GM12878 (cell line): ENCODE results near the gene PTPRN2. TPM values are rescaled to one million over a fixed set of nuclear protein-coding genes. Genes with fewer than 3 reads are reported as not detected.
"Not testable (repeated sequence)": the region's sequence is repeated elsewhere in the genome, so short reads cannot be mapped to it uniquely, and the experiment has no call there.

Source experiments
- ATAC-seq: fragments of 200-7000 bp; cut with Tn5 transposase; 3 replicates; pipeline ENCODE4 v1.9.1; 2020; ENCODE audit warnings: mild to moderate bottlenecking, moderate library complexity
- BruUV-seq: library from RNA; stranded (reverse); fragments of 400-500 nt; replicated peaks from 2 replicates; lab custom pipeline; 2021; lab: Mats Ljungman, UMichigan
- CTCF ChIA-PET: fragments of 300-600 bp; sonication (Branson Sonifier 250); formaldehyde crosslinking; extraction: SDS; loops from one replicate; lab custom pipeline; 2021; ENCODE audit warnings: inconsistent platforms; lab: Yijun Ruan, JAX
- POLR2A ChIA-PET: fragments of 350-600 bp; formaldehyde crosslinking; extraction: SDS; loops from one replicate; lab custom pipeline; 2021; ENCODE audit warnings: inconsistent platforms; lab: Charles Lee
- RAD21 ChIA-PET: fragments of 300-600 bp; sonication (Branson Sonifier 250); formaldehyde crosslinking; loops from one replicate; lab custom pipeline; 2023; ENCODE audit warnings: antibody characterized with exemption; ENCODE audit not compliant: unreplicated experiment; lab: Charles Lee
- SMC1A ChIA-PET: fragments of 300-600 bp; sonication (Branson Sonifier 250); formaldehyde crosslinking; loops from one replicate; lab custom pipeline; 2023; ENCODE audit not compliant: unreplicated experiment, uncharacterized antibody; lab: Charles Lee
- DNase-seq: peaks from one replicate; pipeline ENCODE4 v3.0.0-alpha.2; 2011; ENCODE audit warnings: low read depth, low spot score
- FAIRE-seq: peaks from 3 replicates; lab custom pipeline; 2011; peaks lifted over from hg19 to GRCh38; lab: Jason Lieb, UNC
- H2AFZ ChIP-seq: 2 replicates; pipeline ENCODE4 v1.6.0; 2011; ENCODE audit warnings: low read depth, low read length, control low read depth; ENCODE audit not compliant: control insufficient read depth
- H3K27ac ChIP-seq: 2 replicates; pipeline ENCODE4 v1.5.1; 2011; ENCODE audit warnings: control low read depth; ENCODE audit not compliant: control insufficient read depth, insufficient read depth
- H3K27me3 ChIP-seq, 2 experiments: replicated peaks in 1 of 2; 2 replicates each; pipeline versions ENCODE4 v1.6.0 to v1.6.1; 2011; ENCODE audit warnings: low read length in 1 of 2; ENCODE audit not compliant: control insufficient read depth in 2 of 2, insufficient read depth in 2 of 2
- H3K36me3 ChIP-seq, 2 experiments: 2 replicates each; pipeline ENCODE4 v1.5.1; 2011; ENCODE audit warnings: low read length in 1 of 2; ENCODE audit not compliant: control insufficient read depth in 2 of 2, insufficient read depth in 2 of 2
- H3K4me1 ChIP-seq: 2 replicates; pipeline ENCODE4 v1.6.1; 2011; ENCODE audit warnings: mild to moderate bottlenecking, low read length, moderate library complexity, mixed read lengths; ENCODE audit not compliant: control insufficient read depth, insufficient read depth
- H3K4me2 ChIP-seq: 2 replicates; pipeline ENCODE4 v1.6.0; 2011; ENCODE audit warnings: control low read depth; ENCODE audit not compliant: control insufficient read depth, insufficient read depth
- H3K4me3 ChIP-seq: fragments of 200-600 bp; sonication (generic); 2 replicates; pipeline ENCODE4 v1.5.1; 2016
- H3K79me2 ChIP-seq: 2 replicates; pipeline ENCODE4 v1.6.0; 2011; ENCODE audit warnings: low read length; ENCODE audit not compliant: control insufficient read depth, insufficient read depth
- H3K9ac ChIP-seq: 2 replicates; pipeline ENCODE4 v1.8.0; 2011; ENCODE audit warnings: low read length, control low read depth, mixed read lengths; ENCODE audit not compliant: control insufficient read depth, insufficient read depth
- H3K9me3 ChIP-seq: replicated peaks from 3 replicates; pipeline ENCODE4 v1.5.1; 2011; ENCODE audit warnings: mild to moderate bottlenecking, low read length; ENCODE audit not compliant: control insufficient read depth, insufficient read depth
- H4K20me1 ChIP-seq: 2 replicates; pipeline ENCODE4 v1.6.0; 2011; ENCODE audit not compliant: control insufficient read depth, insufficient read depth
- CBX3 ChIP-seq: fragments of 200-600 bp; sonication (generic); IDR thresholded peaks from 2 replicates; pipeline ENCODE4 v1.6.1; 2016; ENCODE audit warnings: low read depth, borderline replicate concordance
- CREB1 ChIP-seq: IDR thresholded peaks from 2 replicates; pipeline ENCODE4 v1.6.1; 2012; ENCODE audit warnings: low read depth, mild to moderate bottlenecking, inconsistent platforms
- FOXK2 ChIP-seq: fragments of 450-650 bp; IDR thresholded peaks from 2 replicates; pipeline ENCODE4 v1.6.1; 2017; ENCODE audit warnings: mild to moderate bottlenecking, moderate library complexity
- NFYA ChIP-seq: IDR thresholded peaks from 2 replicates; pipeline ENCODE4 v1.6.1; 2011; ENCODE audit warnings: low read depth, mild to moderate bottlenecking, low read length, improper control_type of control experiment, borderline replicate concordance
- STAT1 ChIP-seq: fragments of 450-650 bp; conservative IDR thresholded peaks from 2 replicates; pipeline ENCODE4 v1.6.1; 2014; ENCODE audit warnings: antibody characterized with exemption, mild to moderate bottlenecking
- ZBED1 ChIP-seq: IDR thresholded peaks from 2 replicates; pipeline ENCODE4 v1.6.1; 2016; ENCODE audit warnings: borderline replicate concordance
- ZSCAN29 ChIP-seq: fragments of 450-650 bp; IDR thresholded peaks from 2 replicates; pipeline ENCODE4 v1.6.1; 2017; ENCODE audit warnings: mild to moderate bottlenecking, moderate library complexity
- WGBS: methylation state at CpG from one replicate; pipeline ENCODE4 v1.1.6; 2016; ENCODE audit warnings: low lambda C conversion rate; ENCODE audit not compliant: insufficient replicate concordance, insufficient coverage; ENCODE audit errors: missing lambda C conversion rate; 5-methylcytosine and 5-hydroxymethylcytosine counted together
- in situ Hi-C: fragments of 300-500 bp; cut with MboI; formaldehyde crosslinking; loops from 9 replicates; pipeline ENCODE4 v1.14.3; 2018; ENCODE audit warnings: mixed read lengths
- intact Hi-C: fragments of 100-400 bp; cut with micrococcal nuclease; formaldehyde crosslinking; loops from one replicate; pipeline ENCODE4 v1.14.2; 2022; ENCODE audit not compliant: unreplicated experiment
- polyA plus RNA-seq, 11 experiments: library from polyadenylated mRNA; depleted of rRNA in 4 of 11; unstranded in 6 of 11; stranded (reverse) in 5 of 11; fragments of >200 nt; fragmentation: Nextera tagmentation in 4 of 11; fragmentation: Illumina TruSeq in 1 of 11; extraction: Ambion mirVana in 4 of 11; extraction: Trizol in 1 of 11; gene quantifications; 1 replicate in 1 of 11; 2 replicates in 10 of 11; pipeline versions ENCODE4 v1.2.1 to v1.2.3, GENCODE V29; 2011 to 2016; ENCODE audit warnings: inconsistent platforms in 2 of 11, missing spikeins in 2 of 11, low read depth in 1 of 11
- total RNA-seq, 4 experiments: library from RNA; depleted of rRNA in 3 of 4; stranded (reverse); fragments of >200 nt in 3 of 4; fragmentation: Illumina TruSeq in 1 of 4; extraction: Trizol in 1 of 4; gene quantifications; 2 replicates each; pipeline versions ENCODE4 v1.2.1 to v1.2.3, GENCODE V29; 2013 to 2021
- TF ChIP-seq, protein P1 (sequence below): fragments of 450-650 bp; IDR thresholded peaks from 2 replicates; pipeline ENCODE4 v1.6.1; 2017; ENCODE audit warnings: antibody characterized with exemption, mild to moderate bottlenecking, moderate library complexity

Gene PTPRN2
- total and polyA plus RNA-seq, 10 of the 15 experiments (the other 5 are each of a cell fraction or from before 2014, with no cell fraction given): 5.4 TPM; not detected in 9

DNA sequence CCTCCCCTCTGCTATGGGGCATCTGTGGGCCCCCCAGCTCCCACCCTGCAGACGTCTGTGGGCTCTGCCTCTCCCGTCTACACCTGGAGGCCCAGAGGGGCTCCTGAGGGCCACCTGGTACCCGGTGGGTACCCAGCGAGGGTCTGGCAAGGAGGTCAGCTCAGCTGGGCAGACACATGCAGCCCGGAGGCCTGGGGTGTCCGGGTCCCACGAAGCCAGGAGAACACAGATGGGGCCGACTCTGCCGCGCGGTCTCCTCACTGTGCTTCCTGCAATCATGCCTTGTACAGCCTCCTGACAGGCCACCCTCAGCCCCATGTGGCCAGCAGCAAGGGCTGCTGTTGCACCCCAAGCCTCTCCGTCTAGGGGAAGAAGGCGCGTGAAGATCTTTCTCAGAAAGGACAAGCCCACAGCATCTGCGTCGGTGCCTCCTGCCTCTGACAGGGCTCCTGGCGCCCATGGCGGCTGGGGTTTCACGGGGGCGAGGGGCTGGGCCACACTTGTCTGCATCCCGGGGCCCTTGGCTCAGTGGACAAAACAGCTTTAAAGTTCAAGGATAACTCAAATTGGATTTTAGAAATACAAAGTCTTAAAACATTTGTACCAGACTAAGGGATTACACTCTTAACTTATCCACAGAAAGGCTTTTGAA, 859.5 kb downstream of the PTPRN2 start (continued):
- TF ChIP-seq, protein P1, sequence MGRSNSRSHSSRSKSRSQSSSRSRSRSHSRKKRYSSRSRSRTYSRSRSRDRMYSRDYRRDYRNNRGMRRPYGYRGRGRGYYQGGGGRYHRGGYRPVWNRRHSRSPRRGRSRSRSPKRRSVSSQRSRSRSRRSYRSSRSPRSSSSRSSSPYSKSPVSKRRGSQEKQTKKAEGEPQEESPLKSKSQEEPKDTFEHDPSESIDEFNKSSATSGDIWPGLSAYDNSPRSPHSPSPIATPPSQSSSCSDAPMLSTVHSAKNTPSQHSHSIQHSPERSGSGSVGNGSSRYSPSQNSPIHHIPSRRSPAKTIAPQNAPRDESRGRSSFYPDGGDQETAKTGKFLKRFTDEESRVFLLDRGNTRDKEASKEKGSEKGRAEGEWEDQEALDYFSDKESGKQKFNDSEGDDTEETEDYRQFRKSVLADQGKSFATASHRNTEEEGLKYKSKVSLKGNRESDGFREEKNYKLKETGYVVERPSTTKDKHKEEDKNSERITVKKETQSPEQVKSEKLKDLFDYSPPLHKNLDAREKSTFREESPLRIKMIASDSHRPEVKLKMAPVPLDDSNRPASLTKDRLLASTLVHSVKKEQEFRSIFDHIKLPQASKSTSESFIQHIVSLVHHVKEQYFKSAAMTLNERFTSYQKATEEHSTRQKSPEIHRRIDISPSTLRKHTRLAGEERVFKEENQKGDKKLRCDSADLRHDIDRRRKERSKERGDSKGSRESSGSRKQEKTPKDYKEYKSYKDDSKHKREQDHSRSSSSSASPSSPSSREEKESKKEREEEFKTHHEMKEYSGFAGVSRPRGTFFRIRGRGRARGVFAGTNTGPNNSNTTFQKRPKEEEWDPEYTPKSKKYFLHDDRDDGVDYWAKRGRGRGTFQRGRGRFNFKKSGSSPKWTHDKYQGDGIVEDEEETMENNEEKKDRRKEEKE: no peak
- no peak for TF ChIP-seq ZSCAN29
- TF ChIP-seq CBX3: no peak

DNA sequence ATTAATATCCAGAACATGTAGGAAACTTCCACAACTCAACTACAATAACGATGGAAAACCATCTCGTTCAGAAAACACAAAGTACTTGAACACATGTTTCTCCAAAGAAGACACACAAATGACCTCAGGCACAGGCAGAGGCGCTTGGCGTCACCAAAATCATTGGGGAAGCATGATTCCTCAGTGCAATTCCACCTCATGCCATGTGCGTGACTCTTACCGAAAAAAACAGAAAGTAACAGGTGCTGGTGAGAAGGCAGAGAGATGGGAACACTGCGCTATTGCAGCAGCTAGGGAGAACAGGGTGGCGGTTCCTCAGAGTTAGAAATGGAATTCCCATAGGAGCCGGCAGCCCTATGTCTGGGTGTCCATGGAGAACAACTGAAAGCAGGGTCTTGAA, 860.9 kb downstream of the PTPRN2 start:
- in situ Hi-C loops (no loop called here), intact Hi-C loops (no loop called here)
- RAD21 ChIA-PET: no interaction called here
- Histone ChIP-seq H3K4me3 (no peak overlapping the region), H3K9me3 (no peaks in the 10 kb centered on the region; the same call in 2 of the 3 replicates), H3K36me3 (no peaks in the 10 kb centered on the region), H3K4me1 (no peaks in the 10 kb centered on the region), H4K20me1 (no peaks in the 10 kb centered on the region), H3K27me3 (no peaks in the 10 kb centered on the region), H3K27ac (no peak overlapping the region), H2AFZ (no peak overlapping the region), H3K79me2 (no peaks in the 10 kb centered on the region), H3K9ac (no peak overlapping the region), H3K4me2 (no peak overlapping the region)
- POLR2A ChIA-PET: no interaction called here
- ATAC-seq (no peak), FAIRE-seq (no peak), DNase-seq (no peak)
- WGBS: 50% methylated on average over 9 of the region's 9 CpGs
- CTCF ChIA-PET: no interaction called here
- SMC1A ChIA-PET: no interaction called here
- TF ChIP-seq NFYA (no peak), CREB1 (no peak), ZBED1 (no peak), STAT1 (no peak), FOXK2 (no peak)
- no TSS peak for BruUV-seq

DNA sequence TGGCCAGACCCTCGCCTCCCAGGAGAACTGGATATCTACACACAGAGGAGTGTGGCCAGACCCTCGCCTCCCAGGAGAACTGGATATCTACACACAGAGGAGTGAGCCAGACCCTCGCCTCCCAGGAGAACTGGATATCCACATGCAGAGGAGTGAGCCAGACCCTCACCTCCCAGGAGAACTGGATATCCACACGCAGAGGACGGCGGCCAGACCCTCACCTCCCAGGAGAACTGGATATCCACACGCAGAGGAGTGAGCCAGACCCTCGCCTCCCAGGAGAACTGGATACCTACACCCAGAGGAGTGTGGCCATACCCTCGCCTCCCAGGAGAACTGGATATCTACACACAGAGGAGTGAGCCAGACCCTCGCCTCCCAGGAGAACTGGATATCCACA, 862.3 kb downstream of the PTPRN2 start:
- H3K9ac ChIP-seq, POLR2A ChIA-PET, H3K27ac ChIP-seq, FAIRE-seq, SMC1A ChIA-PET, H3K4me1 ChIP-seq, H3K4me2 ChIP-seq, H3K36me3 ChIP-seq, CTCF ChIA-PET, H3K79me2 ChIP-seq, H3K4me3 ChIP-seq, H3K9me3 ChIP-seq, RAD21 ChIA-PET, H2AFZ ChIP-seq, H4K20me1 ChIP-seq, intact Hi-C loops, DNase-seq, ATAC-seq, in situ Hi-C loops, H3K27me3 ChIP-seq, BruUV-seq: not testable (repeated sequence)
- 17% methylated on average over 9 of the region's 10 CpGs for whole genome bisulfite sequencing
